Liver (tissue), 3 donors: ENCODE data around the gene NFKB1.

ENCODE experiments used
- EGR1 ChIP-seq, 2 donors: IDR thresholded peaks; 2 replicates each; pipeline ENCODE4 v1.6.1; 2016 to 2018; ENCODE audit warnings: antibody characterized with exemption in 2 of 2, low read depth in 2 of 2
- FOXA1 ChIP-seq: IDR thresholded peaks from 2 replicates; pipeline ENCODE4 v1.6.1; 2016; ENCODE audit warnings: antibody characterized with exemption
- GABPA ChIP-seq, 2 donors: IDR thresholded peaks in 1 of 2; conservative IDR thresholded peaks in 1 of 2; 2 replicates each; pipeline ENCODE4 v1.6.1; 2016; ENCODE audit warnings: antibody characterized with exemption in 2 of 2, mild to moderate bottlenecking in 1 of 2, moderate library complexity in 1 of 2
- JUND ChIP-seq, 2 donors: IDR thresholded peaks; 2 replicates each; pipeline ENCODE4 v1.6.1; 2016; ENCODE audit warnings: antibody characterized with exemption in 2 of 2
- RAD21 ChIP-seq, 2 donors: IDR thresholded peaks; 2 replicates each; pipeline ENCODE4 v1.6.1; 2016; ENCODE audit warnings: antibody characterized with exemption in 2 of 2, mild to moderate bottlenecking in 2 of 2
- RXRA ChIP-seq, 2 donors: IDR thresholded peaks; 2 replicates each; pipeline ENCODE4 v1.6.1; 2017 to 2018; ENCODE audit warnings: antibody characterized with exemption in 2 of 2, mild to moderate bottlenecking in 1 of 2
- TAF1 ChIP-seq: conservative IDR thresholded peaks from 2 replicates; pipeline ENCODE4 v1.6.1; 2016; ENCODE audit warnings: antibody characterized with exemption, mild to moderate bottlenecking
- YY1 ChIP-seq: IDR thresholded peaks from 2 replicates; pipeline ENCODE4 v1.6.1; 2016; ENCODE audit warnings: antibody characterized with exemption, mild to moderate bottlenecking
- TF ChIP-seq, protein P1 (sequence below): fragments of 150-350 bp; IDR thresholded peaks from 2 replicates; pipeline ENCODE4 v1.5.1; 2017; ENCODE audit warnings: improper control_type of control experiment, low read depth, low read length; ENCODE audit not compliant: missing input control
- TF ChIP-seq, protein P2 (sequence below): IDR thresholded peaks from 2 replicates; pipeline ENCODE4 v1.6.1; 2016; ENCODE audit warnings: antibody characterized with exemption, mild to moderate bottlenecking
- TF ChIP-seq, protein P3 (sequence below): IDR thresholded peaks from 2 replicates; pipeline ENCODE4 v1.6.1; 2016; ENCODE audit warnings: antibody characterized with exemption
- TF ChIP-seq, protein P4 (sequence below): IDR thresholded peaks from 2 replicates; pipeline ENCODE4 v1.6.1; 2016; ENCODE audit warnings: antibody characterized with exemption
- donor health status: healthy.
- donor health status: healthy.

DNA sequence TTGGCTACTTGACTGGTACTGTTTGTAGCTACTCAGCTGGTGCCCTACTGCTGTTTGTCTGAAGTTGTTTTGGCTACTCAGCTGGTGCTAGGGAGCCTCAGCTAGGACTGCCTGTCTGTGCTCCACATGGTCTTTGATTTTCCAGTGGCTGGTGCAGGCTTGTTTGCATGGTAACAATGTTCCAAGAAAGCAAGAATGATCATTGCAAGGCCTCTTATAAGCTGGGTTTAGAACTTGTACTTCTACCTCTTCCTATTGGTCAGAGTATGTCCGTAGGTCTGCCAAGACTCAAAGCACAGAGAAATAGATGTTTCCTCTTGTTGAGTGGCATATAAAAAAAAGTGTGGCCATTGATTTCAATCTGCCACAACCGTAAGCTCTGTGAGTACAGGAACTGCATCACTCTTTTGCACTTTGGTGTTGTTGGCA lies 17.6 kb downstream of the NFKB1 start:
- TF ChIP-seq TAF1, result no peak
- TF ChIP-seq, protein P1, sequence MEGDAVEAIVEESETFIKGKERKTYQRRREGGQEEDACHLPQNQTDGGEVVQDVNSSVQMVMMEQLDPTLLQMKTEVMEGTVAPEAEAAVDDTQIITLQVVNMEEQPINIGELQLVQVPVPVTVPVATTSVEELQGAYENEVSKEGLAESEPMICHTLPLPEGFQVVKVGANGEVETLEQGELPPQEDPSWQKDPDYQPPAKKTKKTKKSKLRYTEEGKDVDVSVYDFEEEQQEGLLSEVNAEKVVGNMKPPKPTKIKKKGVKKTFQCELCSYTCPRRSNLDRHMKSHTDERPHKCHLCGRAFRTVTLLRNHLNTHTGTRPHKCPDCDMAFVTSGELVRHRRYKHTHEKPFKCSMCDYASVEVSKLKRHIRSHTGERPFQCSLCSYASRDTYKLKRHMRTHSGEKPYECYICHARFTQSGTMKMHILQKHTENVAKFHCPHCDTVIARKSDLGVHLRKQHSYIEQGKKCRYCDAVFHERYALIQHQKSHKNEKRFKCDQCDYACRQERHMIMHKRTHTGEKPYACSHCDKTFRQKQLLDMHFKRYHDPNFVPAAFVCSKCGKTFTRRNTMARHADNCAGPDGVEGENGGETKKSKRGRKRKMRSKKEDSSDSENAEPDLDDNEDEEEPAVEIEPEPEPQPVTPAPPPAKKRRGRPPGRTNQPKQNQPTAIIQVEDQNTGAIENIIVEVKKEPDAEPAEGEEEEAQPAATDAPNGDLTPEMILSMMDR, result no peak
- no peak for TF ChIP-seq GABPA (IDR thresholded peaks at IDR 0.05 in 1 of 2, conservative IDR thresholded peaks at IDR 0.05 in 1 of 2)
- TF ChIP-seq EGR1 (IDR thresholded peaks at IDR 0.05; ENCODE audit: low read depth in 2 of 2), result no peak
- no peak for TF ChIP-seq YY1
- TF ChIP-seq, protein P2, sequence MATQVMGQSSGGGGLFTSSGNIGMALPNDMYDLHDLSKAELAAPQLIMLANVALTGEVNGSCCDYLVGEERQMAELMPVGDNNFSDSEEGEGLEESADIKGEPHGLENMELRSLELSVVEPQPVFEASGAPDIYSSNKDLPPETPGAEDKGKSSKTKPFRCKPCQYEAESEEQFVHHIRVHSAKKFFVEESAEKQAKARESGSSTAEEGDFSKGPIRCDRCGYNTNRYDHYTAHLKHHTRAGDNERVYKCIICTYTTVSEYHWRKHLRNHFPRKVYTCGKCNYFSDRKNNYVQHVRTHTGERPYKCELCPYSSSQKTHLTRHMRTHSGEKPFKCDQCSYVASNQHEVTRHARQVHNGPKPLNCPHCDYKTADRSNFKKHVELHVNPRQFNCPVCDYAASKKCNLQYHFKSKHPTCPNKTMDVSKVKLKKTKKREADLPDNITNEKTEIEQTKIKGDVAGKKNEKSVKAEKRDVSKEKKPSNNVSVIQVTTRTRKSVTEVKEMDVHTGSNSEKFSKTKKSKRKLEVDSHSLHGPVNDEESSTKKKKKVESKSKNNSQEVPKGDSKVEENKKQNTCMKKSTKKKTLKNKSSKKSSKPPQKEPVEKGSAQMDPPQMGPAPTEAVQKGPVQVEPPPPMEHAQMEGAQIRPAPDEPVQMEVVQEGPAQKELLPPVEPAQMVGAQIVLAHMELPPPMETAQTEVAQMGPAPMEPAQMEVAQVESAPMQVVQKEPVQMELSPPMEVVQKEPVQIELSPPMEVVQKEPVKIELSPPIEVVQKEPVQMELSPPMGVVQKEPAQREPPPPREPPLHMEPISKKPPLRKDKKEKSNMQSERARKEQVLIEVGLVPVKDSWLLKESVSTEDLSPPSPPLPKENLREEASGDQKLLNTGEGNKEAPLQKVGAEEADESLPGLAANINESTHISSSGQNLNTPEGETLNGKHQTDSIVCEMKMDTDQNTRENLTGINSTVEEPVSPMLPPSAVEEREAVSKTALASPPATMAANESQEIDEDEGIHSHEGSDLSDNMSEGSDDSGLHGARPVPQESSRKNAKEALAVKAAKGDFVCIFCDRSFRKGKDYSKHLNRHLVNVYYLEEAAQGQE, result no peak
- TF ChIP-seq FOXA1, result no peak
- TF ChIP-seq, protein P3, sequence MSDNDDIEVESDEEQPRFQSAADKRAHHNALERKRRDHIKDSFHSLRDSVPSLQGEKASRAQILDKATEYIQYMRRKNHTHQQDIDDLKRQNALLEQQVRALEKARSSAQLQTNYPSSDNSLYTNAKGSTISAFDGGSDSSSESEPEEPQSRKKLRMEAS, result no peak
- TF ChIP-seq RAD21 (IDR thresholded peaks at IDR 0.05), result no peak
- no peak for TF ChIP-seq JUND (IDR thresholded peaks at IDR 0.05)
- no peak for TF ChIP-seq RXRA (IDR thresholded peaks at IDR 0.05)
- TF ChIP-seq, protein P4, sequence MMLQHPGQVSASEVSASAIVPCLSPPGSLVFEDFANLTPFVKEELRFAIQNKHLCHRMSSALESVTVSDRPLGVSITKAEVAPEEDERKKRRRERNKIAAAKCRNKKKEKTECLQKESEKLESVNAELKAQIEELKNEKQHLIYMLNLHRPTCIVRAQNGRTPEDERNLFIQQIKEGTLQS, result no peak
